COR-L47 (cell line): ENCODE results near the gene CC2D2A.
A peak's percentile ranks its signal among the peaks of the same experiment; 100 is the strongest.

Source experiments
- DNase-seq: peaks from one replicate; lab custom pipeline; 2025; lab: John Stamatoyannopoulos, UW

Gene CC2D2A

DNA sequence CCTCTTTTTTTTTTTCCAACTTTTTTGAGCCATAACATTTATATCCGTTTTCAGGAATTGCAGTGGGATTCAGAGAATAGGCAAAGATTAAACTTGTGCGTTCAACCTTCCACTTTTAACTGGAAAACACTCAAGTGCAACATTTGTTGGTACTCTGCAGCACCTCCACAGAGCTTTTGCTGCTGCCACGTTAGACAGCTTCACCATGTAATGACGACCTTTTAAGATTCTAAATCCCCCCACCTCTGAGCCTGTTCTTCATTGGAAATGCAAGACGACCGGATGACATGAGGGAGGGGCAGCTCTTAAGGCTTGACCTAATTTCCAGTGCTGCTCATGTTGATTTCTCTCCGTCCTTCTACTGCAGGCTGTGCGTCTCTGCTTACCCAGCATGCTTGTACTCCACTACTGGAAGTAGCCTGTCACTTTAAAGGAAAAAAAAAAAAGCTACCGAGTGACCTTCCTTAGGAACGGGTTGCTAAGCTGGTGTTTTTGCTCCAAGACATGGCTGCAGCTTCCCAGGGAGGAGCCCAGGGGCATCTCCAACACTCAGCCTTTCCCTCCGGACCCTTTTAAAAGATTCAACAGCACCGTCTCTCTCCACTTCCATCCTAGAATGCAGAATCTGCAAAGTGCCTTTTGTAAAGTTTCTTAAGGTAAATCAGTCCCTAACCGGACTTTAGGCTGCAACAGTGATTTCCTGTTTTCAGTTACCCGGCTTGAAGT, at the start of gene CC2D2A:
Gene CC2D2A (plus strand): TSS at position 481 of the 726 bp plus-strand sequence. CDS start 6,051 bp downstream, outside the sequence.
- DNase-seq = no peak

DNA sequence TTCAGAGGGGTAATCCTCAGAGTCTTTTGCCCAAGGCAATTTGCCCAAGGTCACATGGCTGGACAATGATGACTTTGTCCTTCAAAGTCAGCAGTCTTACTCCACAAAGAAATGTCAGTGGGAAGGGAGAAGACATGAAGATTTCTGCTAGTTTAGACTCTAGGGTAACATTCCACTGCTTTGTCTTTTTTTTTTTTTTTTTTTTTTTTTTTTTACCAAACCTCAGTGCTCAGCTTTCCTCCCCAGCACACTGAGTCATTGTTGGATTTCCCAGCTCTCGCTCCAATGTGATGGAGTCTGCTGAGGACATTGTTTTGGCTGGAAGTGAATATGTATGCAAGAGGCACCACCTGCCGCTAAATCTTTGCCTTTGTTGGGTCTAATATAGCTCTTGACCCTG, 49.0 kb upstream of the CC2D2A start:
- no peak for DNase-seq

- no peak for DNase-seq
These were observed 46.4 kb upstream of the CC2D2A start for GRCh38 chr4:15423285-15423711.

GRCh38 chr4:15425520-15425919, 44.2 kb upstream of the CC2D2A start:
- no peak for DNase-seq

GRCh38 chr4:15427161-15427560, 42.5 kb upstream of the CC2D2A start:
- no peak for DNase-seq

- no peak for DNase-seq
These were observed 42.0 kb upstream of the CC2D2A start, which contains the start of gene C1QTNF7 for GRCh38 chr4:15427701-15428100. TSS of gene C1QTNF7 (plus strand) at chr4:15428033. CDS start at chr4:15435744, 7,711 bp downstream.

GRCh38 chr4:15428611-15429010, 41.1 kb upstream of the CC2D2A start:
- DNase-seq = no peak

- DNase-seq = no peak
These were observed 35.6 kb upstream of the CC2D2A start for GRCh38 chr4:15434091-15434490.

- DNase-seq = no peak
These were observed 35.0 kb upstream of the CC2D2A start for GRCh38 chr4:15434676-15435075.

GRCh38 chr4:15436513-15436912, 33.2 kb upstream of the CC2D2A start:
- DNase-seq = peak; percentile 1

DNA sequence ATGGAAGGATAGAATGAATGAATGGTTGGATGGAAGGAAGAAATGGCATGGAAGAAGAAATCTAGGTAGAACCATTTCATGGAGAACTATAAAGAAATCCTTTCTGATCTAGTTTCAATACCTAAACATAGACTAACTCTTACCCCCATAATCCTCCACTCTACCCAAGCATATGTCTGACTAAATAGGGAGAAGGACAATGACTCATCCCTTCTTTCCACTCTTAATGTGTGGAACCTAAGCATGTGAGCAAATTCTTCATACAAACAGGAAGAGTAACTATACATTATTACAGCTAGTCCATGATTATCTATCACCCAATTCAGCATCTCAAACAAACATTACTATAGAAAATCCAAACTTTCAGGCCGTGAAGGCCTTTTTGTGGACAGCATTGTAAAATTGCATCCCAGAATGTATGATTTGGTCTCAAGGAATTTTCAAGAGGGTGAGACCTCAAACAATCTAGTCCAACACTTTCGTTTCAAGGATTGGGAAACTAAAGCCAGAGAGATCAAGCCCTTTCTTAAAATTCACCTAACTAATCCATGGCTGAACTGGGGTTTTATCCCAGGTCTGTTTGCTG, 30.6 kb upstream of the CC2D2A start:
- no peak for DNase-seq

DNA sequence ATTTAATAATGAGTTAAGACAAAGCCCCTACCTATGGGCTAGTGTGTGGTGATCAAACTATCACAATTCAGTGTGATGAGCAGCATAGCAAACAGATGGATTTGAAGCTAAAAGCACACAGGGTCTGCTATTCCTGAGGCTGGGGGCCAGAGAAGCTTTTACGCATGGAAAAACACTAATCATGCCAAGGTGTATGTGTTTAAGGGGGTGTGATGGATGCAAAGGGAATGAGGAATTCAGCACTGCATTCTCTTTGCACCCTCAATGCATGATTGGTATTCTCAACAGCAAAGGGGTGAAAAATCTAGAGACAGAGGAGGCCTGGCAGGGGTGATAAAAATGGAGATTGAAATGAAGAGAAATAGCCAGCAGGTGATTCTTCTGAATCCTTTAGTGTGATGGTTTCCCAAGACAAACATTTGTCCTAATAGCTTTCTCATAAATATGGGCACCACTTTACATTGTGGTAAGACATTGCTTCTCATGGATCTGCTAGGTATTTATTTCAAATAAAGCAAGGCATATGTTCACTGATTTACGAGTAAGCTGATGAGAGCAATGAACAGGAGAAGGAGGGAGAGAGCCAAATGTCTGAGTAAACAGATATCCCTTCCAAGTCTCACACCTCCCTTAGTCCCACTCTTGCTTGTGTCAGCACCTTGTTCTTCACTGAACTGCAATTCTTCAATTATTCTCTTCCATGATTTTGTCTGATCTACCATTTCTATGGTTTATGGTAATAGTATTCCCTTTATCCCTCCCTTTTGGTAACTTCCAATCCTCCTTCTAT, 26.1 kb upstream of the CC2D2A start:
- no peak for DNase-seq

- DNase-seq = no peak
These were observed 25.4 kb upstream of the CC2D2A start for GRCh38 chr4:15444276-15444675.

- no peak for DNase-seq
These were observed 24.7 kb upstream of the CC2D2A start for GRCh38 chr4:15444879-15445547.

DNA sequence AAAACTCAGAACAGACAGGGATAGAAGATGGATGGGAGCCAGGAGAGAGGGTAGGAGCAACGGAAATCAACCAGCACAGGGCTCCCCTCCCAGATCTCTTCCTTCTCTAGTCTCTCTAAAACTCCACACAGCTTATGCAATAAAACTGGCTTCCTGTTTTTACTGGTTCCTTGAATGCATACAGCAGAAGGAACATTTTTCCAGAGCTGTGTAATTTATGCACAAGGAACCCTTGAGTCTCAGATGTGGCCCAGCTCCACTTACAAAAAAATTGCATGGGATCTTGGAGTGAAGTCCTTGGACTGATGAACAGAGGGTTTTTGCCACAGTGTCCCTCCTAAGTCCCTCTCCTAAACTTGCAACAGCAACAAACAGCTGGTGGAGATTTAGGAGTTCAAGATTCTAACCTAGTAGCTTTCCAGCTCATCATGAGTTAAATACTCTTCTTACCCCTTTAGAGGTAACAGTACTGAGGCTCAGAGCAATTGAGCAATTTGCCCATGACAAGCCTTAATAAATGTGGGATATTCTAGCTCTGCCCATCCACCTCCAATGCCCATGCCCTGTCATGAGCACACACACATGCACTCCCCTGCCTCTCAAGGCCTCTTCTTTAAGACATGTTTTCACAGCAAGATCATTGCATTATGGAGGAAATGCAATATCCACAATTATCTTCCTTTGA, 18.4 kb upstream of the CC2D2A start:
- DNase-seq = no peak

GRCh38 chr4:15451866-15452765, 17.6 kb upstream of the CC2D2A start:
- DNase-seq = no peak

DNA sequence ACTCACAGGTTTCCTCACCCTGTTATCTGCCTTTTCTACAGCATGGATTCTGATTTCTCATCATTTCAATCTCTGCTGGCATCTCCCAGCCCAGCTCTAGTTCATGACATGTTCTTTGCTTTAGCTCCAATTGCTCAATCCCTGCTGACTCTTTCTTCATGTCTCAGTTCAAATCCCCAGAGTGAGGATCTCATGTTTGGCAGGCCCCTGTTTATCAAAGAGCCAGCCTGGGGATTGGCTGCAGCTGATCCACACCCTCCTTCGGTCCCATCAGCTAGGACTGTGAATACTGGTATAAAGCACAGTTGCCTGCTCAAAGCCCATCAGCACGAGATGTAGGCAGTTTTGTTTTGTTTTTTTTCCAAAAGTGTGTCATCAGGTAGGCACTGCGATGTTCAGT, 14.4 kb upstream of the CC2D2A start:
- DNase-seq = no peak

- DNase-seq = peak; percentile 7
These were observed 12.1 kb upstream of the CC2D2A start for GRCh38 chr4:15457406-15458201.

DNA sequence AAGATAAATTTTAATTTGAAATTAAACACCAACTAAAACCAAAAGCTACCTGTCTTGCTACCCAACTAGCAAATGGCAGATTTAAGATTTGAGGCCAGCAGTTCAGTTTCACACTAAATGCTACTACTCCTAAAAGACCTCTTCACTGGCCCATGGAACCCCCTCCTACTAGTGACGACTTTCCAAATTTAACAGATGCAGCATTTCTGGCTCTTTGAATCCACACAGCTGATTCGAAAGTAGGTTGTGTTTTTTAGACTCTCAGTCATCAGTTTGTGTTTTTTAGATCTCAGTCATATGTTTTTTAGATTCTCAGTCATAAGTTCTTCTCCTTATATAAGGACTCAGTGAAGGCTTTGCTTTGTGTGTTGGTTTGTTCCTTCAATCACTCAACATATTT, 11.1 kb upstream of the CC2D2A start:
- no peak for DNase-seq

DNA sequence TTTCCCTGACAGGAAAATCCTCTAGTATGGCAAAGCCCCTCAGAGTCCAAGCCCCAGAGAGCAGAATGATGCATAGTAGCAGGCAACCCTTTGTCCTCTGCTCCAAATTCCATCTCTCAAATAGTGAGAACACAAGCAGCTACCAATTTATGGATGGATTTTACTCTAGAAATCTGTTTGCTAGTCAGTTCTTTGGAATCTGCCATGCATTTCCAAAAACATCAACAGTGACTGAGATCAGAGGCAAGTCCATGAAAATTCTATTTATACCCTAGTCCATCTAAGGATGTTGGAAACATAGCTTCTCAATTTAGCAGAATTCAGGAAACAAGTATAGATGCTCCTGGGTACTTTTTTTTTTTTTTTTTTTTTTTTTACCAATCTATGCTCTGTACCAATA, 10.0 kb upstream of the CC2D2A start:
- DNase-seq = no peak
